Measurements from ENCODE around the gene OLR1.

OLR1 gene

GRCh38 chr12:10151621-10152020, 20.3 kb downstream of the OLR1 start:
- no peak for DNase-seq

- no peak for DNase-seq
Measured at GRCh38 chr12:10147714-10148403, 24.1 kb downstream of the OLR1 start.

- DNase-seq = no peak
Measured at GRCh38 chr12:10142976-10143589, 28.8 kb downstream of the OLR1 start.

- peak; percentile 16 for DNase-seq
Measured at GRCh38 chr12:10140001-10140400, 31.9 kb downstream of the OLR1 start.

- DNase-seq = no peak
Measured at GRCh38 chr12:10136637-10137205, 35.2 kb downstream of the OLR1 start.

GRCh38 chr12:10135126-10135525, 36.8 kb downstream of the OLR1 start:
- DNase-seq = no peak

GRCh38 chr12:10132850-10133370, 39.0 kb downstream of the OLR1 start:
- DNase-seq = no peak

GRCh38 chr12:10131111-10131690, 40.7 kb downstream of the OLR1 start:
- no peak for DNase-seq

- DNase-seq = no peak
Measured at GRCh38 chr12:10130042-10130441, 41.9 kb downstream of the OLR1 start, which contains the start of gene CLEC7A. TSS of gene CLEC7A (minus strand) at chr12:10130199. CDS start at chr12:10130082, 117 bp downstream.

- no peak for DNase-seq
Measured at GRCh38 chr12:10128687-10129086, 43.2 kb downstream of the OLR1 start.

- DNase-seq = no peak
Measured at GRCh38 chr12:10126413-10126812, 45.5 kb downstream of the OLR1 start.

GRCh38 chr12:10122689-10123088, 49.2 kb downstream of the OLR1 start:
- no peak for DNase-seq

GRCh38 chr12:10121278-10121677, 50.7 kb downstream of the OLR1 start:
- no peak for DNase-seq

GRCh38 chr12:10119066-10119465, 52.9 kb downstream of the OLR1 start:
- DNase-seq = no peak

- DNase-seq = no peak
Measured at GRCh38 chr12:10115890-10116289, 56.0 kb downstream of the OLR1 start.

GRCh38 chr12:10115311-10115710, 56.6 kb downstream of the OLR1 start:
- no peak for DNase-seq

GRCh38 chr12:10113920-10114319, 58.0 kb downstream of the OLR1 start:
- no peak for DNase-seq

GRCh38 chr12:10113075-10113474, 58.9 kb downstream of the OLR1 start:
- no peak for DNase-seq

- no peak for DNase-seq
Measured at GRCh38 chr12:10111451-10111850, 60.5 kb downstream of the OLR1 start.

GRCh38 chr12:10110256-10110844, 61.6 kb downstream of the OLR1 start:
- no peak for DNase-seq
